GM23338 (cell line): ENCODE results near the gene TSPAN32.

ENCODE experiments used
- CREB1 ChIP-seq: fragments of 250-450 bp; sonication (Bioruptor Pico); IDR thresholded peaks from 2 replicates; pipeline ENCODE4 v1.5.0; 2020; ENCODE audit warnings: low read depth, mild to moderate bottlenecking, moderate library complexity
- CTCF ChIP-seq, 2 experiments: fragments of 200-600 bp in 1 of 2; sonication (generic) in 1 of 2; conservative IDR thresholded peaks; 2 replicates each; pipeline versions ENCODE4 v1.5.1 to v1.6.1; 2016 to 2017; ENCODE audit warnings: antibody characterized with exemption in 2 of 2, low read depth in 2 of 2, mild to moderate bottlenecking in 2 of 2, moderate library complexity in 1 of 2
- ETS1 ChIP-seq: IDR thresholded peaks from 2 replicates; pipeline ENCODE4 v1.6.1; 2016; ENCODE audit warnings: antibody characterized with exemption
- EZH2 ChIP-seq: fragments of 200-600 bp; sonication (generic); IDR thresholded peaks from one replicate; pipeline ENCODE4 v1.8.0; 2017; ENCODE audit warnings: antibody characterized with exemption, mild to moderate bottlenecking, low read depth; ENCODE audit not compliant: unreplicated experiment
- EZH2phosphoT487 ChIP-seq: fragments of 200-600 bp; sonication (generic); IDR thresholded peaks from one replicate; pipeline ENCODE4 v1.8.1; 2018; ENCODE audit warnings: antibody characterized with exemption; ENCODE audit not compliant: unreplicated experiment
- JUNB ChIP-seq: IDR thresholded peaks from one replicate; pipeline ENCODE4 v1.6.1; 2016; ENCODE audit warnings: antibody characterized with exemption; ENCODE audit not compliant: unreplicated experiment
- POLR2AphosphoS5 ChIP-seq: IDR thresholded peaks from 2 replicates; pipeline ENCODE4 v1.6.1; 2016; ENCODE audit warnings: antibody characterized with exemption, low read depth
- ZNF114 ChIP-seq: fragments of 250-450 bp; sonication (Bioruptor Pico); IDR thresholded peaks from 2 replicates; pipeline ENCODE4 v1.5.0; 2020; ENCODE audit warnings: mild to moderate bottlenecking, moderate library complexity
- ZNF331 ChIP-seq: fragments of 250-450 bp; sonication (Bioruptor Pico); IDR thresholded peaks from 2 replicates; pipeline ENCODE4 v1.5.0; 2020; ENCODE audit warnings: low read depth, mild to moderate bottlenecking, moderate library complexity
- ZNF462 ChIP-seq: fragments of 250-450 bp; sonication (Bioruptor Pico); IDR thresholded peaks from 2 replicates; pipeline ENCODE4 v1.5.0; 2020; ENCODE audit warnings: mild to moderate bottlenecking, moderate library complexity
- TF ChIP-seq, protein P1 (sequence below): IDR thresholded peaks from one replicate; pipeline ENCODE4 v1.6.1; 2018; ENCODE audit warnings: antibody characterized with exemption; ENCODE audit not compliant: unreplicated experiment

DNA sequence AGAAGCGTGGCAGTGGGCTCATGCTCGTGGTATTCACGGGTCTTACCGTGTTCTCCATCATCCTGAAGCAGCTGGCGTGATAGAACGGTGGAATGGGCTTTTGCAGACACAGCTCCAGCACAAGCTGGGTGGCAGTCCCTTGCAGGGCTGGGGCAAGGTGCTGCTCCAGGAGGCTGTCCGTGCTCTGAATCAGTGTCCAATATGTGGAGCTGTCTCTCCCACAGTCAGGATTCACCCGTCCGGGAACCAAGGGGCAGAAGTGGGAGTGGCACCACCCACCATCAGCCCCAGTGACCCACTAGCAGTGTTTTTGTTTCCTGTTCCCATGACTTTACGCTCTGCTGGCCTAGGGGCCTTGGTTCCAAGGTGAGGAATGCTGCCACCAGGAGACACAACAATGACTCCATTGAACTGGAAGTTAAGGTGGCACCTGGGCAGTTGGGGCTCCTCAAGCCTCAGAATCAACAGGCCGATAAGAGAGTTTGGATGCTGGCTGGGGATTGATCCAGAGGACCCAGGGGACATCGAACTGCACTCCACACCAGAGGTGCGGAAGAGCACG lies 58.3 kb downstream of the TSPAN32 start:
- TF ChIP-seq ETS1: no peak
- TF ChIP-seq CTCF (conservative IDR thresholded peaks at IDR 0.05; ENCODE audit: low read depth in 2 of 2): no peak
- TF ChIP-seq EZH2phosphoT487: no peak
- no peak for TF ChIP-seq POLR2AphosphoS5
- TF ChIP-seq, protein P1, sequence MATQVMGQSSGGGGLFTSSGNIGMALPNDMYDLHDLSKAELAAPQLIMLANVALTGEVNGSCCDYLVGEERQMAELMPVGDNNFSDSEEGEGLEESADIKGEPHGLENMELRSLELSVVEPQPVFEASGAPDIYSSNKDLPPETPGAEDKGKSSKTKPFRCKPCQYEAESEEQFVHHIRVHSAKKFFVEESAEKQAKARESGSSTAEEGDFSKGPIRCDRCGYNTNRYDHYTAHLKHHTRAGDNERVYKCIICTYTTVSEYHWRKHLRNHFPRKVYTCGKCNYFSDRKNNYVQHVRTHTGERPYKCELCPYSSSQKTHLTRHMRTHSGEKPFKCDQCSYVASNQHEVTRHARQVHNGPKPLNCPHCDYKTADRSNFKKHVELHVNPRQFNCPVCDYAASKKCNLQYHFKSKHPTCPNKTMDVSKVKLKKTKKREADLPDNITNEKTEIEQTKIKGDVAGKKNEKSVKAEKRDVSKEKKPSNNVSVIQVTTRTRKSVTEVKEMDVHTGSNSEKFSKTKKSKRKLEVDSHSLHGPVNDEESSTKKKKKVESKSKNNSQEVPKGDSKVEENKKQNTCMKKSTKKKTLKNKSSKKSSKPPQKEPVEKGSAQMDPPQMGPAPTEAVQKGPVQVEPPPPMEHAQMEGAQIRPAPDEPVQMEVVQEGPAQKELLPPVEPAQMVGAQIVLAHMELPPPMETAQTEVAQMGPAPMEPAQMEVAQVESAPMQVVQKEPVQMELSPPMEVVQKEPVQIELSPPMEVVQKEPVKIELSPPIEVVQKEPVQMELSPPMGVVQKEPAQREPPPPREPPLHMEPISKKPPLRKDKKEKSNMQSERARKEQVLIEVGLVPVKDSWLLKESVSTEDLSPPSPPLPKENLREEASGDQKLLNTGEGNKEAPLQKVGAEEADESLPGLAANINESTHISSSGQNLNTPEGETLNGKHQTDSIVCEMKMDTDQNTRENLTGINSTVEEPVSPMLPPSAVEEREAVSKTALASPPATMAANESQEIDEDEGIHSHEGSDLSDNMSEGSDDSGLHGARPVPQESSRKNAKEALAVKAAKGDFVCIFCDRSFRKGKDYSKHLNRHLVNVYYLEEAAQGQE: no peak
- no peak for TF ChIP-seq EZH2
- no peak for TF ChIP-seq CREB1 (CRISPR knock-in tag)
- TF ChIP-seq ZNF114 (CRISPR knock-in tag): no peak
- no peak for TF ChIP-seq ZNF331 (CRISPR knock-in tag)
- TF ChIP-seq JUNB: no peak
- no peak for TF ChIP-seq ZNF462 (CRISPR knock-in tag)
